Chondrocyte (in vitro differentiated cells): ENCODE results near the gene TET2. TPM values are rescaled to one million over a fixed set of nuclear protein-coding genes. Genes with fewer than 3 reads are reported as not detected.

Experiments
- DNase-seq: peaks from one replicate; pipeline ENCODE4 v3.0.0; 2021; ENCODE audit warnings: mixed read lengths, low spot score
- H3K27ac Mint-ChIP-seq: one replicate; pipeline ENCODE4 v1.8.0; 2021; ENCODE audit warnings: mild to moderate bottlenecking, moderate library complexity, mixed read lengths; ENCODE audit not compliant: unreplicated experiment
- H3K27me3 Mint-ChIP-seq: 2 replicates; pipeline ENCODE4 v1.8.0; 2021; ENCODE audit warnings: low read depth, mixed read lengths
- H3K36me3 Mint-ChIP-seq: 2 replicates; pipeline ENCODE4 v1.8.0; 2021; ENCODE audit warnings: low read depth, mixed read lengths
- H3K4me1 Mint-ChIP-seq: 2 replicates; pipeline ENCODE4 v1.8.0; 2021; ENCODE audit warnings: low read depth, mild to moderate bottlenecking, mixed read lengths
- H3K4me3 Mint-ChIP-seq: one replicate; pipeline ENCODE4 v1.8.0; 2021; ENCODE audit warnings: mild to moderate bottlenecking, moderate library complexity, mixed read lengths; ENCODE audit not compliant: unreplicated experiment
- H3K9me3 Mint-ChIP-seq: 2 replicates; pipeline ENCODE4 v1.8.0; 2021; ENCODE audit warnings: low read depth, mixed read lengths
- CTCF ChIP-seq: fragments of 200-600 bp; sonication (generic); IDR thresholded peaks from 2 replicates; pipeline ENCODE4 v1.5.0; 2021; ENCODE audit warnings: antibody characterized with exemption, mild to moderate bottlenecking, moderate library complexity
- long read RNA-seq: library from polyadenylated mRNA; stranded (forward); transcript quantifications from one replicate; pipeline ENCODE4 v2.0.0, GENCODE V29; 2021
- total RNA-seq: library from RNA; stranded (reverse); gene quantifications from 3 replicates; pipeline ENCODE4 v1.2.1, GENCODE V29; 2021

Gene TET2
- total RNA-seq = 19.6 to 28.4 TPM (median 19.6 TPM) in 3 replicates
- long read RNA-seq, partial matches to known transcripts = 1 of 3 reads
- long read RNA-seq, other reads (novel, unspliced or antisense) = 2 of 3 reads

- TF ChIP-seq CTCF = no peak
- peak within 1 kb of the TSS; percentile 84 for H3K27ac Mint-ChIP-seq
- no peaks in the 10 kb centered on the region for H3K27me3 Mint-ChIP-seq
Observed at GRCh38 chr4:105146276-105147015, at the start of gene TET2. TET2 (plus strand) TSS chr4:105146876; CDS start chr4:105233943, 87,067 bp downstream.

GRCh38 chr4:105102016-105102415 lies 44.7 kb upstream of the TET2 start:
- no peaks in the 10 kb centered on the region for H3K4me1 Mint-ChIP-seq
- H3K4me3 Mint-ChIP-seq = no peak overlapping the region
- TF ChIP-seq CTCF = no peak
- no peaks in the 10 kb centered on the region for H3K36me3 Mint-ChIP-seq
- no peak overlapping the region for H3K27ac Mint-ChIP-seq
- peaks cover 17% of the 10 kb centered on the region for H3K9me3 Mint-ChIP-seq
- DNase-seq = no peak
- peaks cover 12% of the 10 kb centered on the region for H3K27me3 Mint-ChIP-seq

More at GRCh38 chr4:105146276-105147015, at the start of gene TET2:
- no peaks in the 10 kb centered on the region for H3K36me3 Mint-ChIP-seq
- no peaks in the 10 kb centered on the region for H3K9me3 Mint-ChIP-seq
- DNase-seq = peak; percentile 83
- peak within 1 kb of the TSS; percentile 88 for H3K4me3 Mint-ChIP-seq
- peaks cover 39% of the 10 kb centered on the region for H3K4me1 Mint-ChIP-seq

- Mint-ChIP-seq H3K36me3 (no peaks in the 10 kb centered on the region), H3K4me3 (no peak overlapping the region), H3K9me3 (no peaks in the 10 kb centered on the region), H3K27ac (no peak overlapping the region), H3K4me1 (no peaks in the 10 kb centered on the region), H3K27me3 (peaks cover 9% of the 10 kb centered on the region)
- no peak for DNase-seq
- no peak for TF ChIP-seq CTCF
Observed at GRCh38 chr4:105106426-105106825, 40.2 kb upstream of the TET2 start.

GRCh38 chr4:105107095-105107856 lies 39.4 kb upstream of the TET2 start:
- H3K36me3 Mint-ChIP-seq = no peaks in the 10 kb centered on the region
- no peak overlapping the region for H3K4me3 Mint-ChIP-seq
- no peaks in the 10 kb centered on the region for H3K4me1 Mint-ChIP-seq
- H3K9me3 Mint-ChIP-seq = no peaks in the 10 kb centered on the region
- peaks cover 9% of the 10 kb centered on the region for H3K27me3 Mint-ChIP-seq
- H3K27ac Mint-ChIP-seq = no peak overlapping the region
- no peak for DNase-seq
- TF ChIP-seq CTCF = no peak

GRCh38 chr4:105108971-105109370 lies 37.7 kb upstream of the TET2 start:
- no peaks in the 10 kb centered on the region for H3K9me3 Mint-ChIP-seq
- TF ChIP-seq CTCF = no peak
- H3K4me3 Mint-ChIP-seq = no peak overlapping the region
- H3K36me3 Mint-ChIP-seq = no peaks in the 10 kb centered on the region
- H3K27ac Mint-ChIP-seq = no peak overlapping the region
- H3K27me3 Mint-ChIP-seq = peaks cover 9% of the 10 kb centered on the region
- H3K4me1 Mint-ChIP-seq = peaks cover 4% of the 10 kb centered on the region
- DNase-seq = no peak
